GM21367 (cell line): ENCODE data around the gene MICA.
"Not testable (repeated sequence)": the region's sequence is repeated elsewhere in the genome, so short reads cannot be mapped to it uniquely, and the experiment has no call there.

Source experiments
- ATAC-seq: cut with Tn5 transposase; IDR thresholded peaks from one replicate; pipeline ENCODE4 v1.9.1; 2021; ENCODE audit not compliant: unreplicated experiment

The MICA gene

GRCh38 chr6:31407699-31408098, 4.3 kb downstream of the MICA start:
- no peak for ATAC-seq

GRCh38 chr6:31412506-31412905, 9.1 kb downstream of the MICA start:
- no peak for ATAC-seq

GRCh38 chr6:31414148-31414770, 10.9 kb downstream of the MICA start:
- not testable (repeated sequence) for ATAC-seq

GRCh38 chr6:31414771-31415265, 11.4 kb downstream of the MICA start:
- ATAC-seq: no peak

- no peak for ATAC-seq
These were observed 13.1 kb downstream of the MICA start for GRCh38 chr6:31416394-31417014.

- no peak for ATAC-seq
These were observed 14.9 kb downstream of the MICA start for GRCh38 chr6:31418251-31418650.

- ATAC-seq: no peak
These were observed 16.4 kb downstream of the MICA start for GRCh38 chr6:31419842-31420241.

GRCh38 chr6:31420546-31420945, 17.2 kb downstream of the MICA start:
- ATAC-seq: no peak

- ATAC-seq: no peak
These were observed 19.2 kb downstream of the MICA start for GRCh38 chr6:31422587-31422986.

GRCh38 chr6:31423550-31423949, 20.2 kb downstream of the MICA start:
- ATAC-seq: no peak

- ATAC-seq: no peak
These were observed 23.3 kb downstream of the MICA start for GRCh38 chr6:31426395-31427354.

GRCh38 chr6:31430449-31430848, 27.1 kb downstream of the MICA start:
- no peak for ATAC-seq

GRCh38 chr6:31435051-31435450, 31.7 kb downstream of the MICA start:
- ATAC-seq: not testable (repeated sequence)

- ATAC-seq: no peak
These were observed 34.8 kb downstream of the MICA start for GRCh38 chr6:31438222-31438621.

GRCh38 chr6:31438677-31439076, 35.3 kb downstream of the MICA start:
- ATAC-seq: no peak

GRCh38 chr6:31441365-31442267, 38.2 kb downstream of the MICA start:
- no peak for ATAC-seq

GRCh38 chr6:31446481-31446880, 43.1 kb downstream of the MICA start:
- ATAC-seq: no peak

- ATAC-seq: not testable (repeated sequence)
These were observed 43.8 kb downstream of the MICA start for GRCh38 chr6:31446999-31447789.

GRCh38 chr6:31450751-31451150, 47.4 kb downstream of the MICA start:
- ATAC-seq: no peak

- ATAC-seq: no peak
These were observed 49.5 kb downstream of the MICA start for GRCh38 chr6:31452859-31453258.
